MM.1S (cell line): ENCODE results near the gene MPRIP.

Experiments
- DNase-seq: peaks from one replicate; pipeline ENCODE4 v3.0.0-alpha.2; 2015
- H2AFZ ChIP-seq: fragments of 300-600 bp; sonication (generic); 2 replicates; pipeline ENCODE4 v1.6.0; 2016; ENCODE audit warnings: antibody characterized with exemption, low read length
- H3F3A ChIP-seq: fragments of 300-600 bp; sonication (generic); 2 replicates; pipeline ENCODE4 v1.6.1; 2016; ENCODE audit warnings: mild to moderate bottlenecking, antibody characterized with exemption, low read length, moderate library complexity, mixed read lengths; ENCODE audit not compliant: insufficient read depth
- H3K27ac ChIP-seq: fragments of 300-600 bp; sonication (generic); 2 replicates; pipeline ENCODE4 v1.5.1; 2016; ENCODE audit warnings: mild to moderate bottlenecking, low read length
- H3K27me3 ChIP-seq: fragments of 300-600 bp; sonication (generic); replicated peaks from 2 replicates; pipeline ENCODE4 v1.6.0; 2016; ENCODE audit warnings: low read length; ENCODE audit not compliant: insufficient read depth
- H3K36me3 ChIP-seq: fragments of 300-600 bp; sonication (generic); replicated peaks from 2 replicates; pipeline ENCODE4 v1.6.1; 2016; ENCODE audit warnings: mild to moderate bottlenecking, low read length, mixed read lengths; ENCODE audit not compliant: insufficient read depth
- H3K4me1 ChIP-seq: fragments of 300-600 bp; sonication (generic); 2 replicates; pipeline ENCODE4 v1.6.1; 2016; ENCODE audit warnings: low read length, mixed read lengths
- H3K4me2 ChIP-seq: fragments of 300-600 bp; sonication (generic); 2 replicates; pipeline ENCODE4 v1.6.0; 2016; ENCODE audit warnings: low read depth, low read length
- H3K4me3 ChIP-seq: fragments of 300-600 bp; sonication (generic); 2 replicates; pipeline ENCODE4 v1.5.1; 2016; ENCODE audit warnings: low read length, mixed read lengths
- H3K79me2 ChIP-seq: fragments of 300-600 bp; sonication (generic); 2 replicates; pipeline ENCODE4 v1.6.1; 2016; ENCODE audit warnings: mixed run types, low read length, mixed read lengths
- H3K9ac ChIP-seq: fragments of 300-600 bp; sonication (generic); 2 replicates; pipeline ENCODE4 v1.6.1; 2016; ENCODE audit warnings: low read length, mixed read lengths
- H3K9me2 ChIP-seq: fragments of 300-600 bp; sonication (generic); replicated peaks from 2 replicates; pipeline ENCODE4 v1.6.1; 2016; ENCODE audit warnings: mild to moderate bottlenecking, low read length, mixed read lengths; ENCODE audit not compliant: insufficient read depth
- H3K9me3 ChIP-seq: fragments of 300-600 bp; sonication (generic); replicated peaks from 2 replicates; pipeline ENCODE4 v1.6.1; 2016; ENCODE audit warnings: mild to moderate bottlenecking, low read length, mixed read lengths; ENCODE audit not compliant: insufficient read depth
- H4K20me1 ChIP-seq: fragments of 300-600 bp; sonication (generic); 2 replicates; pipeline ENCODE4 v1.6.1; 2016; ENCODE audit warnings: mild to moderate bottlenecking, low read length, moderate library complexity, mixed read lengths; ENCODE audit not compliant: insufficient read depth
- CTCF ChIP-seq: fragments of 300-600 bp; sonication (generic); IDR thresholded peaks from 2 replicates; pipeline ENCODE4 v1.5.1; 2016; ENCODE audit warnings: antibody characterized with exemption, low read length, mixed read lengths
- EZH2 ChIP-seq: fragments of 300-600 bp; sonication (generic); optimal IDR thresholded peaks from 2 replicates; pipeline ENCODE3; 2017; ENCODE audit warnings: low read depth, mild to moderate bottlenecking, antibody characterized with exemption, low read length, mixed read lengths
- EZH2phosphoT487 ChIP-seq: fragments of 300-600 bp; sonication (generic); IDR thresholded peaks from 2 replicates; pipeline ENCODE4 v1.6.1; 2018; ENCODE audit warnings: antibody characterized with exemption, low read length

Gene MPRIP

GRCh38 chr17:17071531-17072360 lies 29.5 kb downstream of the MPRIP start:
- Histone ChIP-seq H3K9me2 (no peaks in the 10 kb centered on the region), H3F3A (no peaks in the 10 kb centered on the region), H3K4me2 (no peak overlapping the region), H3K9ac (no peak overlapping the region), H3K4me3 (no peak overlapping the region), H3K27me3 (no peaks in the 10 kb centered on the region), H3K9me3 (no peaks in the 10 kb centered on the region), H4K20me1 (peaks cover 16% of the 10 kb centered on the region), H3K27ac (no peak overlapping the region), H3K79me2 (peaks cover 97% of the 10 kb centered on the region), H2AFZ (no peak overlapping the region), H3K36me3 (no peaks in the 10 kb centered on the region), H3K4me1 (no peaks in the 10 kb centered on the region)
- DNase-seq = no peak
- no peak for TF ChIP-seq EZH2phosphoT487
- TF ChIP-seq CTCF = no peak
- no peak for TF ChIP-seq EZH2

DNA sequence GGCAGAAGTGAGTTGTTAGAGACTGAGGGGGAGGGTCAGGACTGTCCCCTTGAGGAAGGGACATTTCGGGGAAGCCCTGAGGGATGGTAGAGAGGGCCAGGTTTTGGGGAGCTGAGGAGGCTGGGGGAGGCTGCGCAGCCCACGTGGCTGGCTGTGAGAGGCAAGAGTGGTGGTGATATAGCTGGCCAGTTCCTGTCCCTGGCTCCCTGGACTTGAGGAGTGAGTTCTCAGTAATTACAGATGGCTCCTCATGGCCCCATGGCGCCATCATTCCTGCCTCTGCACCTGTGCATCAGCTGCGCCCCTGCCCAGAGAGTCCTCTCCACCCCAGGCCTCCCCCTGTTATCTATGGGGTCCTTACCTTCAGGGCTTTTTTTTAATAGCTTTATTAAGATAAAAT lies 30.3 kb downstream of the MPRIP start:
- H4K20me1 ChIP-seq = peaks cover 16% of the 10 kb centered on the region
- H3K27me3 ChIP-seq = no peaks in the 10 kb centered on the region
- no peak overlapping the region for H2AFZ ChIP-seq
- H3K4me3 ChIP-seq = no peak overlapping the region
- DNase-seq = no peak
- no peak for TF ChIP-seq EZH2phosphoT487
- no peak for TF ChIP-seq CTCF
- no peak for TF ChIP-seq EZH2
- no peak overlapping the region for H3K4me2 ChIP-seq
- peaks cover 93% of the 10 kb centered on the region for H3K79me2 ChIP-seq
- H3K9me3 ChIP-seq = no peaks in the 10 kb centered on the region
- no peak overlapping the region for H3K9ac ChIP-seq
- H3K27ac ChIP-seq = no peak overlapping the region
- H3K4me1 ChIP-seq = no peaks in the 10 kb centered on the region
- no peaks in the 10 kb centered on the region for H3F3A ChIP-seq
- no peaks in the 10 kb centered on the region for H3K9me2 ChIP-seq
- H3K36me3 ChIP-seq = 0 out of 2 replicates have a peak, but pooled peaks cover 2% of the 10 kb centered on the region

DNA sequence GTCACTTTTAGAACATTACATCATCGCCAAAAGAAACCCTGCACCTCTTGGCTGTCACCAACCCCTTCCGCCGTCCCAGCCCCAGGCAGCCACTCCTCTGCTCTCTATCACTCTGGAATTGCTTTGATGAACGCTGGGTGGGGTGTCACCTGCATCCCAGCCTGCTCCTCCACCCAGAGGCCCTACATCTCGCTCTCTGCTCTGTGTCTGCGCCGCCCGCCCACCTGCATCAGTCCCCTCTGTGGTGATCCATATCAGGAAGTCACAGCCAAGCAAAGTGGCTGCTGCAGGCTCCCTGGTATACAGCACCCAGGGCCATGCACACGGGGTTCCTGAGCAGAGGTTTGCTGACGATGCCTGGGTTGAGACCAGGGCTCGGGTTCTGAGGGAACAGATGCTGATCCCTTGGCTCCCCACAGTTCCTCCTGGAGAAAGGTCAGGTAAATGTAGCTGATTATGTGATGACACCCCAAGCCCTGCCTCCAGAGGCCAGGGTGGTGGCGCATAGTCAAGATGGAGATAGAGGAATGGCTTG lies 30.8 kb downstream of the MPRIP start:
- H3K27me3 ChIP-seq = no peaks in the 10 kb centered on the region
- no peaks in the 10 kb centered on the region for H3K9me3 ChIP-seq
- H3K27ac ChIP-seq = no peak overlapping the region
- H3K36me3 ChIP-seq = 0 out of 2 replicates have a peak, but pooled peaks cover 7% of the 10 kb centered on the region
- TF ChIP-seq EZH2phosphoT487 (no peak), EZH2 (no peak), CTCF (no peak)
- H3F3A ChIP-seq = no peaks in the 10 kb centered on the region
- peaks cover 94% of the 10 kb centered on the region for H3K79me2 ChIP-seq
- no peak overlapping the region for H2AFZ ChIP-seq
- no peak for DNase-seq
- H3K9me2 ChIP-seq = no peaks in the 10 kb centered on the region
- no peak overlapping the region for H3K4me2 ChIP-seq
- H3K4me1 ChIP-seq = no peaks in the 10 kb centered on the region
- H4K20me1 ChIP-seq = peaks cover 16% of the 10 kb centered on the region
- no peak overlapping the region for H3K4me3 ChIP-seq
- no peak overlapping the region for H3K9ac ChIP-seq
